Measurements from ENCODE around the gene HDGF.

HDGF gene

GRCh38 chr1:156751451-156751756, at the start of gene HDGF:
Gene HDGF, minus strand, starts transcription at chr1:156751675. Its CDS starts 246 bp downstream, at chr1:156751429.
- DNase-seq (ENCODE audit: low spot score) = no peak

- peak; percentile 57 for DNase-seq (ENCODE audit: low spot score)
These were observed 45.9 kb upstream of the HDGF start for GRCh38 chr1:156797212-156797871.

GRCh38 chr1:156796340-156797097, 45.0 kb upstream of the HDGF start:
- DNase-seq (ENCODE audit: low spot score) = no peak

- DNase-seq (ENCODE audit: low spot score) = no peak
These were observed 44.3 kb upstream of the HDGF start for GRCh38 chr1:156795787-156796186.

- no peak for DNase-seq (ENCODE audit: low spot score)
These were observed 43.9 kb upstream of the HDGF start for GRCh38 chr1:156795374-156795733.

GRCh38 chr1:156794506-156795373, 43.3 kb upstream of the HDGF start:
- DNase-seq (ENCODE audit: low spot score) = no peak

GRCh38 chr1:156789621-156790318, 38.3 kb upstream of the HDGF start:
- no peak for DNase-seq (ENCODE audit: low spot score)

GRCh38 chr1:156788136-156788535, 36.7 kb upstream of the HDGF start:
- no peak for DNase-seq (ENCODE audit: low spot score)

- no peak for DNase-seq (ENCODE audit: low spot score)
These were observed 35.2 kb upstream of the HDGF start for GRCh38 chr1:156786640-156787039.

GRCh38 chr1:156785458-156785857, 34.0 kb upstream of the HDGF start:
- no peak for DNase-seq (ENCODE audit: low spot score)

GRCh38 chr1:156781585-156782186, 30.2 kb upstream of the HDGF start:
- peak; percentile 47 for DNase-seq (ENCODE audit: low spot score)

GRCh38 chr1:156777573-156777972, 26.1 kb upstream of the HDGF start:
- no peak for DNase-seq (ENCODE audit: low spot score)

- no peak for DNase-seq (ENCODE audit: low spot score)
These were observed 25.5 kb upstream of the HDGF start for GRCh38 chr1:156776942-156777341.

- DNase-seq (ENCODE audit: low spot score) = no peak
These were observed 24.3 kb upstream of the HDGF start for GRCh38 chr1:156775799-156776198.

GRCh38 chr1:156773607-156774006, 22.1 kb upstream of the HDGF start:
- DNase-seq (ENCODE audit: low spot score) = no peak

- DNase-seq (ENCODE audit: low spot score) = no peak
These were observed 21.4 kb upstream of the HDGF start for GRCh38 chr1:156772728-156773497.

GRCh38 chr1:156772222-156772621, 20.7 kb upstream of the HDGF start:
- no peak for DNase-seq (ENCODE audit: low spot score)

- DNase-seq (ENCODE audit: low spot score) = no peak
These were observed 17.3 kb upstream of the HDGF start for GRCh38 chr1:156768610-156769295.

- no peak for DNase-seq (ENCODE audit: low spot score)
These were observed 16.6 kb upstream of the HDGF start for GRCh38 chr1:156767879-156768604.
